ENCODE data around the gene GPR137.

The GPR137 gene

DNA sequence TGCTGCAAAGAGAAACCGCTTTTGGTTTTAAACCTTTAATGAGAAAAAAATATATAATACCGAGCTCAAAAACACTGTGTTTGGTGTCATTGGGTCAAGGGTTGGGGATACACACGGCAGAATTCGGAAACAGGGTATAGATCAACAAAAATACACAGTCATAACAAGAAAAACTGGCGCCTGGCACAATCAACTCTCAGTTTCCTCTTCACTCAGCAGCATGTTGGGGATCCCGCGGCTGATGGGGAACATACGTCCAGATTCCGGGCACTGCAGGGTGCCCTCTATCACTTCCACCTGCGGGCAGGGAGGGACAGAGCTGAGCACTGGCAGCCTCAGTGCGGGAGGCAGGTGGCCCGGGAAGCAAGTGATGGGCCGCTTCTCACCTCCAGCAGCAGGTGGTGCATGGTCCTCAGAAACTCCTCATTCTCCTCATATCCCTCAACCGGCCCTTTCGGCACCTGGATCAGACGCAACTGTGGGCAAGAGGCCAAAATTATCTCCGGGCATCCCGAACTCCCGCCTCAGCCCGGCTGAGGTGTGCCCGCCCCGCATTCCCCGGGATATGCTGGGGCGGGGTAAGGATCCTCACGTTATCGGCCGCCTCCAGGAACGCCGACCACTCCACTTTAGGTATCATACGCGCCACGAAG, 31.1 kb downstream of the GPR137 start:
- TF ChIP-seq, protein P1, sequence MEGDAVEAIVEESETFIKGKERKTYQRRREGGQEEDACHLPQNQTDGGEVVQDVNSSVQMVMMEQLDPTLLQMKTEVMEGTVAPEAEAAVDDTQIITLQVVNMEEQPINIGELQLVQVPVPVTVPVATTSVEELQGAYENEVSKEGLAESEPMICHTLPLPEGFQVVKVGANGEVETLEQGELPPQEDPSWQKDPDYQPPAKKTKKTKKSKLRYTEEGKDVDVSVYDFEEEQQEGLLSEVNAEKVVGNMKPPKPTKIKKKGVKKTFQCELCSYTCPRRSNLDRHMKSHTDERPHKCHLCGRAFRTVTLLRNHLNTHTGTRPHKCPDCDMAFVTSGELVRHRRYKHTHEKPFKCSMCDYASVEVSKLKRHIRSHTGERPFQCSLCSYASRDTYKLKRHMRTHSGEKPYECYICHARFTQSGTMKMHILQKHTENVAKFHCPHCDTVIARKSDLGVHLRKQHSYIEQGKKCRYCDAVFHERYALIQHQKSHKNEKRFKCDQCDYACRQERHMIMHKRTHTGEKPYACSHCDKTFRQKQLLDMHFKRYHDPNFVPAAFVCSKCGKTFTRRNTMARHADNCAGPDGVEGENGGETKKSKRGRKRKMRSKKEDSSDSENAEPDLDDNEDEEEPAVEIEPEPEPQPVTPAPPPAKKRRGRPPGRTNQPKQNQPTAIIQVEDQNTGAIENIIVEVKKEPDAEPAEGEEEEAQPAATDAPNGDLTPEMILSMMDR (IDR thresholded peaks at IDR 0.05; ENCODE audit: low read depth, low read length) = no peak
- H3K4me3 ChIP-seq (ENCODE audit: low read depth, low read length) = peak overlapping the region; percentile 75

GRCh38 chr11:64317325-64317960, 31.8 kb downstream of the GPR137 start, which contains the start of gene TRMT112:
Gene TRMT112, minus strand, starts transcription at chr11:64317559. Its CDS starts 33 bp downstream, at chr11:64317526.
- peak within 1 kb of the TSS; percentile 75 for H3K4me3 ChIP-seq (ENCODE audit: low read depth, low read length)
- TF ChIP-seq, protein P1 (IDR thresholded peaks at IDR 0.05; ENCODE audit: low read depth, low read length) = no peak

GRCh38 chr11:64317961-64318765, 32.5 kb downstream of the GPR137 start, which contains the start of gene PRDX5:
Gene PRDX5, plus strand, starts transcription at chr11:64318121. Its CDS starts 95 bp downstream, at chr11:64318216.
- TF ChIP-seq, protein P1 (IDR thresholded peaks at IDR 0.05; ENCODE audit: low read depth, low read length) = 0 out of 2 replicates have a peak, but pooled peaks have one; percentile 2
- peak within 1 kb of the TSS; percentile 75 for H3K4me3 ChIP-seq (ENCODE audit: low read depth, low read length)

DNA sequence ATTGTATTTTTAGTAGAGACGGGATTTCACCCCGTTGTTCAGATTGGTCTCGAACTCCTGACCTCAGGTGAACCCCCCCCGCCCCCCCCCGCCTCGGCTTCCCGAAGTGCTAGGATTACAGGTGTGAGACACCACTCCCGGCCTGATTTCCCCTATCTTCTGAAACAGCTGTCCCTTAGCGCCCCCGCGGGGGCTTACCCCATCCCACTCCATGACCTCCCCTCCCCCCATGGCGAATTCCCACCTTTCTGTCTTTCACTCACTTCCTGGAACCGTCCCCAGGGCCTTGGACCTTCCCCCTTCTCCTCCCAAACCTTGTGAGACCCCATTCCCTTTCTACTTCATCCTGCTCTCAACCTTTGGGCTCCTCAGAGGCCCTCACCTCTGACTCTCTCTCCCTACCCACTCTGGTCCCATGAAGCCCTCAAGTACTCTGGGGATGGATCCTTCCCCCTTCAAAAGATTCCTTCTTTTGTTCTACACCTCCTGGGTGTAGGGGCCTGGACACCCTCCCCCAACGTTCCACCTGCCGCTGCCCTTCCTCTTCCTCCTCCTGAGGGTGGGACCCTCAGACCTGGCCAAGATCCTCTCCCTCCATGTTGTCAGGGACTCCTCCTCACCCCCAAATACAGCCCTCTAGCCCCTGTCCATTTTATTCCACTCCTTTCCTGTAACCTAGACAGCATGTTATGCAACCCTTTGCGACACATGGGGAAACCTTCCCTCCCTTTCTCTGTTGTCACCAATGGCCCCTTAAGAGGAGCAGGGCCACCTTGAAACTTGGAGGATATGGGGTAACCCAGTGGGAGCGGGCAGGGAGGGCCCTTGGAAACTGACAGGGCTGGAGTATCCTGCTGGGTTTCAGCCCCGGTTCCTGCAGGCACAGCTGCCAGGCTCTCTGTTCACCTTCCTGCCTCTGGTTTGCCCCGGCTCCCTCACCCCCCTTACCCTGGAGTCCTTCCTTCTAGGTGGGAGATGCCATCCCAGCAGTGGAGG, 33.4 kb downstream of the GPR137 start:
- TF ChIP-seq, protein P1 (IDR thresholded peaks at IDR 0.05; ENCODE audit: low read depth, low read length) = no peak
- H3K4me3 ChIP-seq (ENCODE audit: low read depth, low read length) = peak overlapping the region; percentile 75

DNA sequence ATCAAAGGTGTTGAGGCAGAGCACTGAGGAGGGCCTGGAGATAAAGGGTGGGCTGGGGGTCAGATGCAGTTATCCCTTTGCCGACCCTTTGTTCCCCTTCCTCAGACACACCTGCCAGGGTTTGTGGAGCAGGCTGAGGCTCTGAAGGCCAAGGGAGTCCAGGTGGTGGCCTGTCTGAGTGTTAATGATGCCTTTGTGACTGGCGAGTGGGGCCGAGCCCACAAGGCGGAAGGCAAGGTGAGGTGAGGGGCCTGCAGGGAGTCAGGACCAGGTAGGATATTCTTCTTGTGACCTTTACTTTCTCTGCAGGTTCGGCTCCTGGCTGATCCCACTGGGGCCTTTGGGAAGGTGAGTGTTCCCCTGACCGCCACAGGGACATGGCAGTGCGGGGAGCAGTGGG, 34.9 kb downstream of the GPR137 start:
- TF ChIP-seq, protein P1 (IDR thresholded peaks at IDR 0.05; ENCODE audit: low read depth, low read length) = no peak
- no peak overlapping the region for H3K4me3 ChIP-seq (ENCODE audit: low read depth, low read length)

- TF ChIP-seq, protein P1 (IDR thresholded peaks at IDR 0.05; ENCODE audit: low read depth, low read length) = no peak
- H3K4me3 ChIP-seq (ENCODE audit: low read depth, low read length) = no peak overlapping the region
Observed at GRCh38 chr11:64321026-64321425, 35.4 kb downstream of the GPR137 start.
